Kidney (tissue), 14 donors: Measurements from ENCODE around the gene FGFR3. TPM values are rescaled to one million over a fixed set of nuclear protein-coding genes. Genes with fewer than 3 reads are reported as not detected.

Experiments used
- DNase-seq, 5 donors: peaks; one replicate each; pipeline ENCODE4 v3.0.0-alpha.2; 2013 to 2020
- FAIRE-seq: peaks from 2 replicates; lab custom pipeline; 2012; peaks lifted over from hg19 to GRCh38; lab: Jason Lieb, UNC
- H3K27ac ChIP-seq, 2 donors: one replicate each; pipeline ENCODE4 v1.7.0; 2013; ENCODE audit warnings: low read depth in 2 of 2, low read length in 2 of 2, inconsistent platforms in 1 of 2
- H3K27me3 ChIP-seq: one replicate; pipeline ENCODE4 v1.7.1; 2013; ENCODE audit warnings: low read length, inconsistent platforms; ENCODE audit not compliant: control insufficient read depth, insufficient read depth
- H3K36me3 ChIP-seq, 3 donors: one replicate each; pipeline versions ENCODE4 v1.7.0 to v1.7.1; 2013; ENCODE audit warnings: low read length in 3 of 3, control low read depth in 1 of 3, inconsistent platforms in 1 of 3; ENCODE audit not compliant: insufficient read depth in 3 of 3, control insufficient read depth in 2 of 3
- H3K4me1 ChIP-seq, 3 donors: one replicate each; pipeline versions ENCODE4 v1.7.0 to v1.7.1; 2013; ENCODE audit warnings: low read length in 3 of 3, inconsistent platforms in 1 of 3, low read depth in 1 of 3; ENCODE audit not compliant: control insufficient read depth in 2 of 3, insufficient read depth in 2 of 3
- H3K4me3 ChIP-seq, 3 donors: one replicate each; pipeline versions ENCODE4 v1.7.0 to v1.8.1; 2013; ENCODE audit warnings: low read length in 3 of 3, control low read depth in 1 of 3, inconsistent platforms in 1 of 3
- H3K9ac ChIP-seq, 3 donors: one replicate each; pipeline versions ENCODE4 v1.7.0 to v1.7.1; 2013; ENCODE audit warnings: low read length in 3 of 3, control low read depth in 1 of 3, inconsistent platforms in 1 of 3
- H3K9me3 ChIP-seq, 3 donors: one replicate each; pipeline versions ENCODE4 v1.7.0 to v1.7.1; 2013; ENCODE audit warnings: low read length in 3 of 3, control low read depth in 1 of 3, inconsistent platforms in 1 of 3; ENCODE audit not compliant: control insufficient read depth in 2 of 3, insufficient read depth in 1 of 3
- CTCF ChIP-seq: IDR thresholded peaks from 3 replicates; pipeline ENCODE4 v1.5.1; 2012; ENCODE audit warnings: mild to moderate bottlenecking, moderate library complexity, borderline replicate concordance; ENCODE audit not compliant: insufficient read depth; ENCODE audit errors: extremely low read depth
- intact Hi-C: fragments of 100-400 bp; cut with DNase I; formaldehyde crosslinking; loops from one replicate; pipeline ENCODE4 v1.11.1; 2022
- polyA plus RNA-seq: library from polyadenylated mRNA; stranded (reverse); fragments of 350-450 nt; fragmentation: Illumina TruSeq; extraction: RNeasy Lipid Tissue Mini Kit (QIAGEN cat#74804); gene quantifications from one replicate; pipeline ENCODE4 v1.2.3, GENCODE V29; 2014; ENCODE audit warnings: low read depth, low replicate concordance; ENCODE audit not compliant: insufficient read depth
- total RNA-seq: library from RNA; stranded (reverse); fragmentation: NEBNext Ultra II Directional; extraction: Animal tissue kit (Norgen Biotek cat#: 25700); gene quantifications from one replicate; pipeline ENCODE4 v1.2.1, GENCODE V29; 2021
- donor health status: control.
- donor health status: control.
- donor health status: control.
- donor health status: control.
- donor health status: control.
- donor health status: DM: yes; HTN: yes; CAD: no.
- donor health status: Normal renal cell carcinoma (clear cell type).

Gene FGFR3
- total and polyA plus RNA-seq, 2 donors from 2014 or later = 25.5 to 28.5 TPM

GRCh38 chr4:1770791-1771231 lies 22.3 kb upstream of the FGFR3 start:
- no peak for TF ChIP-seq CTCF
- Histone ChIP-seq H3K36me3 (no peaks in the 10 kb centered on the region), H3K4me3 (no peak overlapping the region), H3K4me1 (peaks cover 0 to 18% (median 3%) of the 10 kb centered on the region in 3 donors), H3K9ac (no peak overlapping the region), H3K27ac (no peak overlapping the region), H3K27me3 (no peaks in the 10 kb centered on the region), H3K9me3 (no peaks in the 10 kb centered on the region)
- FAIRE-seq = no peak
- DNase-seq = no peak
- intact Hi-C loops = no loop called here

DNA sequence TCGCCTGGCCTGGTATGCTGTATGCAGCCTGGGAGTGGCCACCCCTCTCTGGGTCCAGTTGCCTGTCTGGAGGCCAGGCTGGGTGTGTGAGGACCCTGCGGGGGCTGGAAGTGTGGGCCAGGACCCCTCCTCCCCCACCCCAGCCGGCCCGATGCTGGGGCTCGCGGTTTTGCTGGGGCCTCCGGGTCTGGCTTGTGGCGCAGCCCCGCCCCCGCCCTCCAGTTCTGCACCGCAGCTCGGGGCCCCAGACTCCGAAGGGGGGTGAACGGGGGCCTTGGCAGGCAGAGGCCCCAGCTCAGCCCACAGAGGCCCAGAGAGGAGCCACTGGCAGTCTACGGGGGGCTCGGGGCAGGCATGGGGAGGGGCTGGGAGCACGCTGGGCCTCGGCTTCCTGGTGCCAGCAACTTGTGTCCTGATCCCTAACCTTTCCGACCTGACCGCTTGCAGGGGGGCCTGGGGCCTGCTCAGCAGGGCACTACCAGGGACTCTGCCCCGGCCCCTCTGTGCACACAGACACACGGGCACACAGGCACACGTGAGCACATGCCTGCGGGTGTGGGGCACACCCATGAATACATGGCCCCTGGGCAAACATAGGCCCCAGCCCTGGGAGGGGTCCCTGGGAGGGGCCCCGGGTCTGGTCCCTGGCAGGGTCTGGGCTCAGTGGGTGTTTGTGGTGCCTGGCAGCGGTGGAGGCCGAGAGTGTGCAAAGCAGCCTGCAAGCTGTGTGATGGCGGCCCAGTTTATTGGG lies 21.4 kb upstream of the FGFR3 start:
- intact Hi-C loops = no loop called here
- FAIRE-seq (no peak), DNase-seq (peak in 3 of 5 donors; percentile 44 to 68 (median 54))
- H3K9me3 ChIP-seq = no peaks in the 10 kb centered on the region
- no peak overlapping the region for H3K27ac ChIP-seq
- H3K36me3 ChIP-seq = no peaks in the 10 kb centered on the region
- H3K4me3 ChIP-seq = no peak overlapping the region
- H3K4me1 ChIP-seq = peaks cover 0 to 16% (median 3%) of the 10 kb centered on the region in 3 donors
- H3K9ac ChIP-seq = no peak overlapping the region
- no peak for TF ChIP-seq CTCF
- no peaks in the 10 kb centered on the region for H3K27me3 ChIP-seq

GRCh38 chr4:1772853-1773538 lies 20.1 kb upstream of the FGFR3 start:
- no peaks in the 10 kb centered on the region for H3K36me3 ChIP-seq
- no peak overlapping the region for H3K9ac ChIP-seq
- no peaks in the 10 kb centered on the region for H3K9me3 ChIP-seq
- no peak for DNase-seq
- intact Hi-C loops = no loop called here
- H3K4me1 ChIP-seq = peaks cover 0 to 16% (median 3%) of the 10 kb centered on the region in 3 donors
- H3K27me3 ChIP-seq = no peaks in the 10 kb centered on the region
- TF ChIP-seq CTCF = no peak
- H3K27ac ChIP-seq = no peak overlapping the region
- no peak for FAIRE-seq
- no peak overlapping the region for H3K4me3 ChIP-seq
